Upper lobe of left lung (tissue), 4 donors: ENCODE results near the gene ERV3-1.
"Not testable (repeated sequence)": the region's sequence is repeated elsewhere in the genome, so short reads cannot be mapped to it uniquely, and the experiment has no call there.

Experiments used
- CTCF ChIP-seq, 6 experiments: fragments of 450-650 bp in 4 of 6; fragments of 200-600 bp in 2 of 6; sonication (generic) in 2 of 6; IDR thresholded peaks; one replicate each; pipeline ENCODE4 v1.5.1; 2016 to 2019; ENCODE audit warnings: antibody characterized with exemption in 6 of 6
- POLR2AphosphoS5 ChIP-seq, 2 donors: sonication (generic); formaldehyde crosslinking; IDR thresholded peaks; one replicate each; pipeline ENCODE4 v1.5.1; 2017; ENCODE audit warnings: antibody characterized with exemption in 2 of 2

GRCh38 chr7:65009881-65010280 lies 3.4 kb upstream of the ERV3-1 start:
- TF ChIP-seq POLR2AphosphoS5, CTCF (IDR thresholded peaks at IDR 0.05): not testable (repeated sequence)
